OCI-LY7 (cell line): ENCODE measurements around the gene TSPAN9.

Source experiments
- CTCF ChIP-seq: fragments of 200-600 bp; sonication (generic); conservative IDR thresholded peaks from 2 replicates; pipeline ENCODE4 v1.5.1; 2014; ENCODE audit warnings: mild to moderate bottlenecking, antibody characterized with exemption, low read length, moderate library complexity, mixed read lengths
- EZH2phosphoT487 ChIP-seq: fragments of 200-600 bp; sonication (generic); IDR thresholded peaks from 2 replicates; pipeline ENCODE4 v1.6.1; 2018; ENCODE audit warnings: low read depth, borderline replicate concordance, mild to moderate bottlenecking, mixed run types, antibody characterized with exemption, low read length, moderate library complexity, mixed read lengths

- TF ChIP-seq CTCF (no peak), EZH2phosphoT487 (no peak)
Measured at GRCh38 chr12:3296409-3296701, 219.2 kb downstream of the TSPAN9 start.
